GM12878 (cell line): Measurements from ENCODE around the gene ARPC5L. TPM values are rescaled to one million over a fixed set of nuclear protein-coding genes. Genes with fewer than 3 reads are reported as not detected.

Source experiments
- ATAC-seq: fragments of 200-7000 bp; cut with Tn5 transposase; 3 replicates; pipeline ENCODE4 v1.9.1; 2020; ENCODE audit warnings: mild to moderate bottlenecking, moderate library complexity
- BruUV-seq: library from RNA; stranded (reverse); fragments of 400-500 nt; replicated peaks from 2 replicates; lab custom pipeline; 2021; lab: Mats Ljungman, UMichigan
- CTCF ChIA-PET: fragments of 300-600 bp; sonication (Branson Sonifier 250); formaldehyde crosslinking; extraction: SDS; loops from one replicate; lab custom pipeline; 2021; ENCODE audit warnings: inconsistent platforms; lab: Yijun Ruan, JAX
- POLR2A ChIA-PET: fragments of 350-600 bp; formaldehyde crosslinking; extraction: SDS; loops from one replicate; lab custom pipeline; 2021; ENCODE audit warnings: inconsistent platforms; lab: Charles Lee
- RAD21 ChIA-PET: fragments of 300-600 bp; sonication (Branson Sonifier 250); formaldehyde crosslinking; loops from one replicate; lab custom pipeline; 2023; ENCODE audit warnings: antibody characterized with exemption; ENCODE audit not compliant: unreplicated experiment; lab: Charles Lee
- SMC1A ChIA-PET: fragments of 300-600 bp; sonication (Branson Sonifier 250); formaldehyde crosslinking; loops from one replicate; lab custom pipeline; 2023; ENCODE audit not compliant: unreplicated experiment, uncharacterized antibody; lab: Charles Lee
- DNase-seq: peaks from one replicate; pipeline ENCODE4 v3.0.0-alpha.2; 2011; ENCODE audit warnings: low read depth, low spot score
- FAIRE-seq: peaks from 3 replicates; lab custom pipeline; 2011; peaks lifted over from hg19 to GRCh38; lab: Jason Lieb, UNC
- H2AFZ ChIP-seq: 2 replicates; pipeline ENCODE4 v1.6.0; 2011; ENCODE audit warnings: low read depth, low read length, control low read depth; ENCODE audit not compliant: control insufficient read depth
- H3K27ac ChIP-seq: 2 replicates; pipeline ENCODE4 v1.5.1; 2011; ENCODE audit warnings: control low read depth; ENCODE audit not compliant: control insufficient read depth, insufficient read depth
- H3K27me3 ChIP-seq, 2 experiments: replicated peaks in 1 of 2; 2 replicates each; pipeline versions ENCODE4 v1.6.0 to v1.6.1; 2011; ENCODE audit warnings: low read length in 1 of 2; ENCODE audit not compliant: control insufficient read depth in 2 of 2, insufficient read depth in 2 of 2
- H3K36me3 ChIP-seq, 2 experiments: 2 replicates each; pipeline ENCODE4 v1.5.1; 2011; ENCODE audit warnings: low read length in 1 of 2; ENCODE audit not compliant: control insufficient read depth in 2 of 2, insufficient read depth in 2 of 2
- H3K4me1 ChIP-seq: 2 replicates; pipeline ENCODE4 v1.6.1; 2011; ENCODE audit warnings: mild to moderate bottlenecking, low read length, moderate library complexity, mixed read lengths; ENCODE audit not compliant: control insufficient read depth, insufficient read depth
- H3K4me2 ChIP-seq: 2 replicates; pipeline ENCODE4 v1.6.0; 2011; ENCODE audit warnings: control low read depth; ENCODE audit not compliant: control insufficient read depth, insufficient read depth
- H3K4me3 ChIP-seq: fragments of 200-600 bp; sonication (generic); 2 replicates; pipeline ENCODE4 v1.5.1; 2016
- H3K79me2 ChIP-seq: 2 replicates; pipeline ENCODE4 v1.6.0; 2011; ENCODE audit warnings: low read length; ENCODE audit not compliant: control insufficient read depth, insufficient read depth
- H3K9ac ChIP-seq: 2 replicates; pipeline ENCODE4 v1.8.0; 2011; ENCODE audit warnings: low read length, control low read depth, mixed read lengths; ENCODE audit not compliant: control insufficient read depth, insufficient read depth
- H3K9me3 ChIP-seq: replicated peaks from 3 replicates; pipeline ENCODE4 v1.5.1; 2011; ENCODE audit warnings: mild to moderate bottlenecking, low read length; ENCODE audit not compliant: control insufficient read depth, insufficient read depth
- H4K20me1 ChIP-seq: 2 replicates; pipeline ENCODE4 v1.6.0; 2011; ENCODE audit not compliant: control insufficient read depth, insufficient read depth
- BCL11A ChIP-seq: IDR thresholded peaks from 2 replicates; pipeline ENCODE4 v1.6.1; 2011; ENCODE audit warnings: low read depth, low read length
- CBX3 ChIP-seq: fragments of 200-600 bp; sonication (generic); IDR thresholded peaks from 2 replicates; pipeline ENCODE4 v1.6.1; 2016; ENCODE audit warnings: low read depth, borderline replicate concordance
- GABPA ChIP-seq: IDR thresholded peaks from 2 replicates; pipeline ENCODE4 v1.6.1; 2014; ENCODE audit warnings: antibody characterized with exemption, low read depth, mild to moderate bottlenecking, inconsistent platforms
- HCFC1 ChIP-seq: fragments of 150-350 bp; IDR thresholded peaks from 2 replicates; pipeline ENCODE4 v1.6.1; 2014; ENCODE audit warnings: low read length
- NBN ChIP-seq: fragments of 450-650 bp; IDR thresholded peaks from 2 replicates; pipeline ENCODE4 v1.6.1; 2016
- NFYB ChIP-seq: IDR thresholded peaks from 2 replicates; pipeline ENCODE4 v1.6.1; 2011; ENCODE audit warnings: low read depth, mild to moderate bottlenecking, low read length, improper control_type of control experiment, moderate library complexity; ENCODE audit not compliant: insufficient read depth
- PAX8 ChIP-seq: fragments of 450-650 bp; IDR thresholded peaks from 2 replicates; pipeline ENCODE4 v1.6.1; 2017; ENCODE audit warnings: mild to moderate bottlenecking, moderate library complexity
- SP1 ChIP-seq: IDR thresholded peaks from one replicate; pipeline ENCODE4 v1.6.1; 2011; ENCODE audit warnings: low read depth, low read length
- YBX1 ChIP-seq: fragments of 450-650 bp; IDR thresholded peaks from 2 replicates; pipeline ENCODE4 v1.6.1; 2016; ENCODE audit warnings: antibody characterized with exemption
- WGBS: methylation state at CpG from one replicate; pipeline ENCODE4 v1.1.6; 2016; ENCODE audit warnings: low lambda C conversion rate; ENCODE audit not compliant: insufficient replicate concordance, insufficient coverage; ENCODE audit errors: missing lambda C conversion rate; 5-methylcytosine and 5-hydroxymethylcytosine counted together
- in situ Hi-C: fragments of 300-500 bp; cut with MboI; formaldehyde crosslinking; loops from 9 replicates; pipeline ENCODE4 v1.14.3; 2018; ENCODE audit warnings: mixed read lengths
- intact Hi-C: fragments of 100-400 bp; cut with micrococcal nuclease; formaldehyde crosslinking; loops from one replicate; pipeline ENCODE4 v1.14.2; 2022; ENCODE audit not compliant: unreplicated experiment
- polyA plus RNA-seq, 11 experiments: library from polyadenylated mRNA; depleted of rRNA in 4 of 11; unstranded in 6 of 11; stranded (reverse) in 5 of 11; fragments of >200 nt; fragmentation: Nextera tagmentation in 4 of 11; fragmentation: Illumina TruSeq in 1 of 11; extraction: Ambion mirVana in 4 of 11; extraction: Trizol in 1 of 11; gene quantifications; 1 replicate in 1 of 11; 2 replicates in 10 of 11; pipeline versions ENCODE4 v1.2.1 to v1.2.3, GENCODE V29; 2011 to 2016; ENCODE audit warnings: inconsistent platforms in 2 of 11, missing spikeins in 2 of 11, low read depth in 1 of 11
- total RNA-seq, 4 experiments: library from RNA; depleted of rRNA in 3 of 4; stranded (reverse); fragments of >200 nt in 3 of 4; fragmentation: Illumina TruSeq in 1 of 4; extraction: Trizol in 1 of 4; gene quantifications; 2 replicates each; pipeline versions ENCODE4 v1.2.1 to v1.2.3, GENCODE V29; 2013 to 2021
- TF ChIP-seq, protein P1 (sequence below): fragments of 450-650 bp; IDR thresholded peaks from 2 replicates; pipeline ENCODE4 v1.6.1; 2016; ENCODE audit warnings: mild to moderate bottlenecking

Gene ARPC5L
- total and polyA plus RNA-seq, 10 of the 15 experiments (the other 5 are each of a cell fraction or from before 2014, with no cell fraction given) = 42.3 to 207 (median 104) TPM

DNA sequence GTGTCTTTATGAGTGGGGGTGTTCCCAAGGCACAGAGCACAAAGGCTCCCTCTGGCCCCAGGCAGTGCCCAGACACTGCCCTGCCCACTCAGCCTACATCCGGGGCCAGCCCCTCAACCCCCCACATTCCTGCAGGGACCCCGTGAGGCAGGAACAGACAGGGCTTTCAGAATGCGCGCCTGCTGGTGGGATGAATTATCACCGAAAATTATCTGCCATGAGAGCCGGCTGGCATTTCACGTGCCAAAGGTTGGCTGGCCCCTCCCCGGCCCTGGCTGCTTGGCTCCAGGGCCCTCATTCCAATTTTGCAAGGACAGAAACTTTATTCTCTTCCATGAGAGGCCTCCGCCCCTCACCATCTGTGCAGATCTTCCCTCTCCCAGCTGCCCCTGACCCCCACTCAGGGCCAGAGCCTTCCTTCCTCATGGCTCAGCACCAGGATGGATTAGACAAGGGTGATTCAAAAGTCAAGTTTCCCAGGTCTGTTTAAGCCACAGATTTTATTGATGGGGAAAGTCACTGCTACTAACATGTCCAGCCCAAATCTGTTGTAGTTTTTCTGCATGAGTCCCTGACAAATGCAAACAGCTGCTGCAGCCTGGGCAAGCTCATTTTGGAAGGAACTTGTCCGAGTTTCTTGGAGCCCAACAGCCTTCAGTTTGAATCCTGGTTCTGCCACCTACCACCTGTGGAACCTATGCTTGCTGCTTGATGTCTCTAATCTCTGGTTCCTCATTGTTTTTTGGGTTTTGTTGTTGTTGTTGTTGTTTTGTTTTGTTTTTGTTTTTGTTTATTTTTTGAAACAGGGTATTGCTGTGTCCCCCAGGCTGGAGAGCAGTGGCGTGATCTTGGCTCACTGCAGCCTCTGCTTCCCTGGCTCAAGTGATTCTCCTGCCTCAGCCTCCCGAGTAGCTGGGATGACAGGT, 41.0 kb upstream of the ARPC5L start:
- ChIA-PET POLR2A (no interaction called here), CTCF (interaction anchor here (1.0 to 2.4 kb wide), 4 partner anchors 19 to 64 kb away, joined by 3 to 6 read pairs (median 4); no protein-coding TSS in a partner anchor), RAD21 (interaction anchor here (1.0 kb wide), 1 partner anchor 10 kb away, joined by 3 read pairs; no protein-coding TSS in a partner anchor), SMC1A (interaction anchor here (1.9 kb wide), 1 partner anchor 32 kb away, joined by 6 read pairs; the partner anchor contains the start of gene WDR38)
- WGBS = 88% methylated on average over 12 of the region's 12 CpGs
- peaks cover 15% of the 10 kb centered on the region for H3K4me1 ChIP-seq
- H3K9me3 ChIP-seq = no peaks in the 10 kb centered on the region
- no peaks in the 10 kb centered on the region for H3K36me3 ChIP-seq
- DNase-seq (no peak), FAIRE-seq (no peak), ATAC-seq (no peak)
- no peaks in the 10 kb centered on the region for H3K79me2 ChIP-seq
- H4K20me1 ChIP-seq = no peaks in the 10 kb centered on the region
- BruUV-seq = no TSS peak
- no peak overlapping the region for H3K9ac ChIP-seq
- no peak overlapping the region for H3K4me2 ChIP-seq
- no peaks in the 10 kb centered on the region for H3K27me3 ChIP-seq
- TF ChIP-seq GABPA (no peak), SP1 (no peak), NBN (no peak), BCL11A (no peak), CBX3 (no peak), NFYB (no peak), PAX8 (no peak), YBX1 (no peak), HCFC1 (no peak)
- TF ChIP-seq, protein P1, sequence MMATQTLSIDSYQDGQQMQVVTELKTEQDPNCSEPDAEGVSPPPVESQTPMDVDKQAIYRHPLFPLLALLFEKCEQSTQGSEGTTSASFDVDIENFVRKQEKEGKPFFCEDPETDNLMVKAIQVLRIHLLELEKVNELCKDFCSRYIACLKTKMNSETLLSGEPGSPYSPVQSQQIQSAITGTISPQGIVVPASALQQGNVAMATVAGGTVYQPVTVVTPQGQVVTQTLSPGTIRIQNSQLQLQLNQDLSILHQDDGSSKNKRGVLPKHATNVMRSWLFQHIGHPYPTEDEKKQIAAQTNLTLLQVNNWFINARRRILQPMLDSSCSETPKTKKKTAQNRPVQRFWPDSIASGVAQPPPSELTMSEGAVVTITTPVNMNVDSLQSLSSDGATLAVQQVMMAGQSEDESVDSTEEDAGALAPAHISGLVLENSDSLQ = no peak
- no peak overlapping the region for H3K27ac ChIP-seq
- H3K4me3 ChIP-seq = no peak overlapping the region
- in situ Hi-C loops (no loop called here), intact Hi-C loops (no loop called here)
- H2AFZ ChIP-seq = no peak overlapping the region
